GM21737 (cell line): ENCODE measurements around the gene HSPA1L.
"Not testable (repeated sequence)": the region's sequence is repeated elsewhere in the genome, so short reads cannot be mapped to it uniquely, and the experiment has no call there.

Experiments used
- ATAC-seq: cut with Tn5 transposase; IDR thresholded peaks from one replicate; pipeline ENCODE4 v1.9.1; 2021; ENCODE audit warnings: mild to moderate bottlenecking, moderate library complexity; ENCODE audit not compliant: unreplicated experiment

HSPA1L gene

GRCh38 chr6:31837369-31838113 lies 22.5 kb upstream of the HSPA1L start:
- ATAC-seq: no peak

- ATAC-seq: no peak
These were observed 21.6 kb upstream of the HSPA1L start for GRCh38 chr6:31836474-31837368.

- no peak for ATAC-seq
These were observed 21.0 kb upstream of the HSPA1L start for GRCh38 chr6:31836047-31836473.

- ATAC-seq: peak; percentile 42
These were observed 19.5 kb upstream of the HSPA1L start for GRCh38 chr6:31834367-31835250.

- no peak for ATAC-seq
These were observed 16.5 kb upstream of the HSPA1L start for GRCh38 chr6:31831350-31832215.

GRCh38 chr6:31830886-31831335 lies 15.8 kb upstream of the HSPA1L start:
- ATAC-seq: no peak

- ATAC-seq: no peak
These were observed 14.7 kb upstream of the HSPA1L start for GRCh38 chr6:31829633-31830283.

- peak; percentile 57 for ATAC-seq
These were observed 12.4 kb upstream of the HSPA1L start, which contains the start of gene HSPA1B for GRCh38 chr6:31827286-31828079. Gene HSPA1B (plus strand): TSS chr6:31827738. CDS start chr6:31827951, 213 bp downstream.

GRCh38 chr6:31826793-31827285 lies 11.8 kb upstream of the HSPA1L start:
- no peak for ATAC-seq

GRCh38 chr6:31825553-31825952 lies 10.5 kb upstream of the HSPA1L start:
- ATAC-seq: no peak

- not testable (repeated sequence) for ATAC-seq
These were observed 8.6 kb upstream of the HSPA1L start for GRCh38 chr6:31823592-31824196.

- ATAC-seq: no peak
These were observed 7.1 kb upstream of the HSPA1L start for GRCh38 chr6:31822036-31822821.

- ATAC-seq: no peak
These were observed 6.4 kb upstream of the HSPA1L start for GRCh38 chr6:31821301-31822035.

GRCh38 chr6:31820399-31820798 lies 5.3 kb upstream of the HSPA1L start:
- ATAC-seq: not testable (repeated sequence)

GRCh38 chr6:31819871-31820299 lies 4.8 kb upstream of the HSPA1L start:
- ATAC-seq: no peak

GRCh38 chr6:31817929-31818511 lies 2.9 kb upstream of the HSPA1L start:
- not testable (repeated sequence) for ATAC-seq
